Neural crest cell (in vitro differentiated cells): ENCODE measurements around the gene KCP. TPM values are rescaled to one million over a fixed set of nuclear protein-coding genes. Genes with fewer than 3 reads are reported as not detected.

ENCODE experiments used
- DNase-seq: peaks from one replicate; pipeline ENCODE4 v3.0.0; 2021; ENCODE audit warnings: low read depth, mixed read lengths, low spot score
- H3K27ac Mint-ChIP-seq: one replicate; pipeline ENCODE4 v1.8.0; 2021; ENCODE audit warnings: mild to moderate bottlenecking, mixed read lengths; ENCODE audit not compliant: unreplicated experiment
- H3K27me3 Mint-ChIP-seq: 2 replicates; pipeline ENCODE4 v1.8.0; 2021; ENCODE audit warnings: low read depth, mild to moderate bottlenecking, mixed read lengths
- H3K36me3 Mint-ChIP-seq: 2 replicates; pipeline ENCODE4 v1.8.0; 2021; ENCODE audit warnings: low read depth, mild to moderate bottlenecking, mixed read lengths
- H3K4me1 Mint-ChIP-seq: 2 replicates; pipeline ENCODE4 v1.8.0; 2021; ENCODE audit warnings: mixed read lengths
- H3K4me3 Mint-ChIP-seq: one replicate; pipeline ENCODE4 v1.8.0; 2021; ENCODE audit warnings: mild to moderate bottlenecking, mixed read lengths
- H3K9me3 Mint-ChIP-seq: 2 replicates; pipeline ENCODE4 v1.8.0; 2021; ENCODE audit warnings: mixed read lengths
- CTCF ChIP-seq: fragments of 200-600 bp; sonication (generic); conservative IDR thresholded peaks from 2 replicates; pipeline ENCODE4 v1.5.0; 2021; ENCODE audit warnings: antibody characterized with exemption, mild to moderate bottlenecking
- total RNA-seq: library from RNA; stranded (reverse); gene quantifications from 2 replicates; pipeline ENCODE4 v1.2.1, GENCODE V29; 2021

KCP gene
- total RNA-seq, 1 donor from 2014 or later, result 2.9 TPM

- Mint-ChIP-seq H3K9me3 (no peaks in the 10 kb centered on the region), H3K4me3 (no peak overlapping the region), H3K4me1 (no peaks in the 10 kb centered on the region), H3K27me3 (no peaks in the 10 kb centered on the region), H3K27ac (no peak overlapping the region), H3K36me3 (no peaks in the 10 kb centered on the region)
- no peak for DNase-seq
- TF ChIP-seq CTCF, result no peak
These were observed 70.0 kb downstream of the KCP start for GRCh38 chr7:128840326-128841170.

GRCh38 chr7:128839751-128840177, 70.7 kb downstream of the KCP start:
- TF ChIP-seq CTCF, result no peak
- Mint-ChIP-seq H3K27me3 (no peaks in the 10 kb centered on the region), H3K4me3 (no peak overlapping the region), H3K27ac (no peak overlapping the region), H3K36me3 (no peaks in the 10 kb centered on the region), H3K9me3 (no peaks in the 10 kb centered on the region), H3K4me1 (no peaks in the 10 kb centered on the region)
- DNase-seq, result no peak

GRCh38 chr7:128838981-128839731, 71.4 kb downstream of the KCP start:
- no peak for DNase-seq
- no peaks in the 10 kb centered on the region for H3K4me1 Mint-ChIP-seq
- no peak for TF ChIP-seq CTCF
- H3K9me3 Mint-ChIP-seq, result no peaks in the 10 kb centered on the region
- H3K27me3 Mint-ChIP-seq, result no peaks in the 10 kb centered on the region
- no peaks in the 10 kb centered on the region for H3K36me3 Mint-ChIP-seq
- no peak overlapping the region for H3K27ac Mint-ChIP-seq
- H3K4me3 Mint-ChIP-seq, result no peak overlapping the region

- TF ChIP-seq CTCF, result no peak
- Mint-ChIP-seq H3K4me3 (no peak overlapping the region), H3K27ac (no peak overlapping the region), H3K36me3 (no peaks in the 10 kb centered on the region), H3K4me1 (peaks cover 7% of the 10 kb centered on the region), H3K9me3 (no peaks in the 10 kb centered on the region), H3K27me3 (peaks cover 3% of the 10 kb centered on the region)
- DNase-seq, result no peak
These were observed 72.3 kb downstream of the KCP start for GRCh38 chr7:128838109-128838779.

GRCh38 chr7:128837521-128837921, 73.0 kb downstream of the KCP start:
- no peak for DNase-seq
- H3K27ac Mint-ChIP-seq, result no peak overlapping the region
- TF ChIP-seq CTCF, result no peak
- H3K4me1 Mint-ChIP-seq, result peaks cover 7% of the 10 kb centered on the region
- H3K36me3 Mint-ChIP-seq, result no peaks in the 10 kb centered on the region
- peaks cover 3% of the 10 kb centered on the region for H3K27me3 Mint-ChIP-seq
- no peaks in the 10 kb centered on the region for H3K9me3 Mint-ChIP-seq
- H3K4me3 Mint-ChIP-seq, result no peak overlapping the region
